ENCODE results near the gene NTSR1.

NTSR1 gene

GRCh38 chr20:62708591-62709536 is at the start of gene NTSR1:
Gene NTSR1, plus strand, starts transcription at chr20:62708836. Its CDS starts 372 bp downstream, at chr20:62709208.
- peak; percentile 17 for DNase-seq (ENCODE audit: low read depth)
- H3K4me3 ChIP-seq (ENCODE audit: low read length): no peak within 1 kb of the TSS
- no peak for TF ChIP-seq CTCF (IDR thresholded peaks at IDR 0.05; ENCODE audit: insufficient read depth, low read depth, low read length, missing control alignments)

- no peak for DNase-seq (ENCODE audit: low read depth)
- no peak for TF ChIP-seq CTCF (IDR thresholded peaks at IDR 0.05; ENCODE audit: insufficient read depth, low read depth, low read length, missing control alignments)
- H3K4me3 ChIP-seq (ENCODE audit: low read length): no peak overlapping the region
These were observed 49.0 kb upstream of the NTSR1 start for GRCh38 chr20:62659488-62660239.

GRCh38 chr20:62660240-62660615 is 48.4 kb upstream of the NTSR1 start:
- no peak for DNase-seq (ENCODE audit: low read depth)
- no peak for TF ChIP-seq CTCF (IDR thresholded peaks at IDR 0.05; ENCODE audit: insufficient read depth, low read depth, low read length, missing control alignments)
- H3K4me3 ChIP-seq (ENCODE audit: low read length): no peak overlapping the region

- no peak for TF ChIP-seq CTCF (IDR thresholded peaks at IDR 0.05; ENCODE audit: insufficient read depth, low read depth, low read length, missing control alignments)
- H3K4me3 ChIP-seq (ENCODE audit: low read length): no peak overlapping the region
- DNase-seq (ENCODE audit: low read depth): no peak
These were observed 47.9 kb upstream of the NTSR1 start for GRCh38 chr20:62660768-62661167.

- no peak for TF ChIP-seq CTCF (IDR thresholded peaks at IDR 0.05; ENCODE audit: insufficient read depth, low read depth, low read length, missing control alignments)
- DNase-seq (ENCODE audit: low read depth): no peak
- no peak overlapping the region for H3K4me3 ChIP-seq (ENCODE audit: low read length)
These were observed 47.0 kb upstream of the NTSR1 start for GRCh38 chr20:62661647-62662046.

GRCh38 chr20:62662422-62662821 is 46.2 kb upstream of the NTSR1 start:
- DNase-seq (ENCODE audit: low read depth): peak; percentile 88
- no peak for TF ChIP-seq CTCF (IDR thresholded peaks at IDR 0.05; ENCODE audit: insufficient read depth, low read depth, low read length, missing control alignments)

More at GRCh38 chr20:62662422-62662821, 46.2 kb upstream of the NTSR1 start:
- H3K4me3 ChIP-seq (ENCODE audit: low read length): no peak overlapping the region
